BLaER1 treated with 17β-estradiol and CSF1 and Interleukin-3, amounts not matched to agents 10 nM and 100 nM (cell line): ENCODE measurements around the gene NTN3.

Experiments used
- H3K27ac ChIP-seq, 11 experiments: shearing (Covaris generic); formaldehyde crosslinking; 2 replicates each; pipeline ENCODE4 v1.8.1; 2022
- H3K27me3 ChIP-seq, 11 experiments: shearing (Covaris generic); formaldehyde crosslinking; 2 replicates each; pipeline ENCODE4 v1.8.1; 2022
- H3K36me3 ChIP-seq, 11 experiments: shearing (Covaris generic); formaldehyde crosslinking; 2 replicates each; pipeline ENCODE4 v1.8.1; 2022
- H3K4me1 ChIP-seq, 10 experiments: shearing (Covaris generic); formaldehyde crosslinking; 2 replicates each; pipeline ENCODE4 v1.8.1; 2022
- H3K4me2 ChIP-seq, 11 experiments: shearing (Covaris generic); formaldehyde crosslinking; 2 replicates each; pipeline ENCODE4 v1.8.1; 2022
- H3K4me3 ChIP-seq, 10 experiments: shearing (Covaris generic); formaldehyde crosslinking; 2 replicates each; pipeline ENCODE4 v1.8.1; 2022
- H3K9ac ChIP-seq, 11 experiments: shearing (Covaris generic); formaldehyde crosslinking; 2 replicates each; pipeline ENCODE4 v1.8.1; 2022
- H3K9me3 ChIP-seq, 11 experiments: shearing (Covaris generic); formaldehyde crosslinking; replicated peaks in 1 of 11; 2 replicates each; pipeline ENCODE4 v1.8.1; 2022
- H4K20me1 ChIP-seq, 11 experiments: shearing (Covaris generic); formaldehyde crosslinking; 2 replicates each; pipeline ENCODE4 v1.8.1; 2022
- Cebpa-rat ChIP-seq, 11 experiments: shearing (Covaris generic); IDR thresholded peaks; 2 replicates each; pipeline ENCODE4 v1.8.1; 2022

The NTN3 gene

GRCh38 chr16:2511996-2512734 lies 41.1 kb downstream of the NTN3 start:
- H3K4me2 ChIP-seq: peak overlapping the region in 10 of 11 experiments; percentile 85 to 100 (median 94); a peak in 15 of 22 replicates
- peak overlapping the region in 3 of 11 experiments; percentile 95 to 97 (median 97); a peak in 5 of 22 replicates for H3K9ac ChIP-seq
- no peaks in the 10 kb centered on the region for H3K27me3 ChIP-seq
- H3K4me1 ChIP-seq: peaks cover 60 to 82% (median 77%) of the 10 kb centered on the region in 10 experiments
- H3K36me3 ChIP-seq: peaks cover 0 to 18% (median 5%) of the 10 kb centered on the region in 11 experiments; a peak in 6 of 22 replicates
- H3K9me3 ChIP-seq: no peaks in the 10 kb centered on the region
- H3K4me3 ChIP-seq: no peak overlapping the region
- H3K27ac ChIP-seq: peak overlapping the region in 2 of 11 experiments; percentile 98 to 99; a peak in 1 of 22 replicates
- no peak for TF ChIP-seq Cebpa-rat (IDR thresholded peaks at IDR 0.05)
- peaks cover 28 to 67% (median 40%) of the 10 kb centered on the region in 11 experiments for H4K20me1 ChIP-seq

- TF ChIP-seq Cebpa-rat (IDR thresholded peaks at IDR 0.05): no peak
- Histone ChIP-seq H3K4me3 (peak overlapping the region; percentile 84 to 99 (median 92)), H3K27ac (peak overlapping the region in 10 of 11 experiments; percentile 92 to 99 (median 98); a peak in 20 of 22 replicates), H3K9ac (peak overlapping the region; percentile 92 to 100 (median 97); a peak in 18 of 22 replicates), H3K27me3 (no peaks in the 10 kb centered on the region), H3K9me3 (no peaks in the 10 kb centered on the region), H3K36me3 (peaks cover 0 to 19% (median 5%) of the 10 kb centered on the region in 11 experiments; a peak in 8 of 22 replicates), H3K4me2 (peak overlapping the region; percentile 85 to 100 (median 96)), H3K4me1 (peaks cover 60 to 82% (median 75%) of the 10 kb centered on the region in 10 experiments), H4K20me1 (peaks cover 35 to 67% (median 41%) of the 10 kb centered on the region in 11 experiments)
Observed at GRCh38 chr16:2512735-2513404, 41.8 kb downstream of the NTN3 start.

GRCh38 chr16:2513405-2514332 lies 42.6 kb downstream of the NTN3 start, which contains the start of gene ATP6V0C:
TSS of gene ATP6V0C (plus strand) at chr16:2513952. CDS start at chr16:2514104, 152 bp downstream.
- Histone ChIP-seq H3K27ac (peak within 1 kb of the TSS; percentile 92 to 99 (median 98)), H3K9ac (peak within 1 kb of the TSS; percentile 92 to 100 (median 97)), H3K36me3 (peaks cover 0 to 25% (median 9%) of the 10 kb centered on the region in 11 experiments; a peak in 13 of 22 replicates), H3K27me3 (no peaks in the 10 kb centered on the region), H3K9me3 (no peaks in the 10 kb centered on the region), H3K4me1 (peaks cover 68 to 83% (median 78%) of the 10 kb centered on the region in 10 experiments), H4K20me1 (peaks cover 43 to 70% (median 48%) of the 10 kb centered on the region in 11 experiments), H3K4me3 (peak within 1 kb of the TSS; percentile 84 to 99 (median 92)), H3K4me2 (peak within 1 kb of the TSS; percentile 85 to 100 (median 98))
- no peak for TF ChIP-seq Cebpa-rat (IDR thresholded peaks at IDR 0.05)

GRCh38 chr16:2514333-2515179 lies 43.5 kb downstream of the NTN3 start:
- Histone ChIP-seq H3K4me3 (peak overlapping the region; percentile 84 to 99 (median 92)), H3K27me3 (no peaks in the 10 kb centered on the region), H3K9ac (peak overlapping the region; percentile 92 to 100 (median 97)), H3K4me1 (peaks cover 72 to 84% (median 79%) of the 10 kb centered on the region in 10 experiments), H3K9me3 (no peaks in the 10 kb centered on the region), H3K27ac (peak overlapping the region; percentile 92 to 99 (median 98)), H3K36me3 (peaks cover 6 to 34% (median 18%) of the 10 kb centered on the region in 11 experiments; a peak in 19 of 22 replicates), H4K20me1 (peaks cover 52 to 73% (median 52%) of the 10 kb centered on the region in 11 experiments), H3K4me2 (peak overlapping the region; percentile 85 to 100 (median 98))
- TF ChIP-seq Cebpa-rat (IDR thresholded peaks at IDR 0.05): no peak

- peak overlapping the region; percentile 92 to 100 (median 97) for H3K9ac ChIP-seq
- peaks cover 52 to 69% (median 54%) of the 10 kb centered on the region in 11 experiments for H4K20me1 ChIP-seq
- no peak for TF ChIP-seq Cebpa-rat (IDR thresholded peaks at IDR 0.05)
- peak overlapping the region; percentile 85 to 100 (median 98) for H3K4me2 ChIP-seq
- H3K4me1 ChIP-seq: peaks cover 66 to 78% (median 74%) of the 10 kb centered on the region in 10 experiments
- H3K9me3 ChIP-seq: no peaks in the 10 kb centered on the region
- H3K27ac ChIP-seq: peak overlapping the region; percentile 92 to 99 (median 98)
- no peaks in the 10 kb centered on the region for H3K27me3 ChIP-seq
- peak overlapping the region; percentile 84 to 99 (median 92) for H3K4me3 ChIP-seq
- H3K36me3 ChIP-seq: peaks cover 7 to 35% (median 19%) of the 10 kb centered on the region in 11 experiments; a peak in 19 of 22 replicates
Observed at GRCh38 chr16:2515180-2515851, 44.2 kb downstream of the NTN3 start.

GRCh38 chr16:2516391-2517240 lies 45.5 kb downstream of the NTN3 start:
- Histone ChIP-seq H3K9ac (peak overlapping the region; percentile 54 to 100 (median 97); a peak in 21 of 22 replicates), H3K36me3 (peaks cover 7 to 35% (median 20%) of the 10 kb centered on the region in 11 experiments; a peak in 19 of 22 replicates), H3K4me2 (peak overlapping the region; percentile 85 to 100 (median 98)), H3K27me3 (no peaks in the 10 kb centered on the region), H3K27ac (peak overlapping the region in 10 of 11 experiments; percentile 14 to 99 (median 98); a peak in 18 of 22 replicates), H4K20me1 (peaks cover 60 to 79% (median 63%) of the 10 kb centered on the region in 11 experiments), H3K9me3 (no peaks in the 10 kb centered on the region), H3K4me1 (peaks cover 66 to 78% (median 72%) of the 10 kb centered on the region in 10 experiments), H3K4me3 (peak overlapping the region in 8 of 10 experiments; percentile 21 to 99 (median 92); a peak in 13 of 20 replicates)
- no peak for TF ChIP-seq Cebpa-rat (IDR thresholded peaks at IDR 0.05)
